GM23338 (cell line): ENCODE measurements around the gene NME9. TPM values are rescaled to one million over a fixed set of nuclear protein-coding genes. Genes with fewer than 3 reads are reported as not detected.

Experiments
- ATAC-seq: fragments of 200-7000 bp; cut with Tn5 transposase; 3 replicates; pipeline ENCODE4 v1.9.1; 2020
- DNase-seq: peaks from one replicate; pipeline ENCODE4 v3.0.0-alpha.2; 2015; ENCODE audit warnings: low spot score
- H2AFZ ChIP-seq: fragments of 200-600 bp; sonication (generic); 2 replicates; pipeline ENCODE4 v1.8.0; 2016; ENCODE audit warnings: antibody characterized with exemption, mild to moderate bottlenecking, moderate library complexity
- H3F3A ChIP-seq: fragments of 200-600 bp; sonication (generic); replicated peaks from 2 replicates; pipeline ENCODE4 v1.8.0; 2017; ENCODE audit warnings: antibody characterized with exemption, mixed run types, low read depth
- H3K27ac ChIP-seq: fragments of 200-600 bp; sonication (generic); 2 replicates; pipeline ENCODE4 v1.6.1; 2016; ENCODE audit warnings: low read depth
- H3K27me3 ChIP-seq: fragments of 200-600 bp; sonication (generic); 2 replicates; pipeline ENCODE4 v1.8.0; 2016; ENCODE audit warnings: mild to moderate bottlenecking, mixed run types, moderate library complexity; ENCODE audit not compliant: insufficient read depth
- H3K36me3 ChIP-seq: fragments of 200-600 bp; sonication (generic); 2 replicates; pipeline ENCODE4 v1.8.0; 2016; ENCODE audit warnings: mild to moderate bottlenecking; ENCODE audit not compliant: insufficient read depth
- H3K4me1 ChIP-seq: fragments of 200-600 bp; sonication (generic); 2 replicates; pipeline ENCODE4 v1.8.0; 2016; ENCODE audit warnings: mild to moderate bottlenecking, moderate library complexity; ENCODE audit not compliant: insufficient read depth
- H3K4me2 ChIP-seq: fragments of 200-600 bp; sonication (generic); 2 replicates; pipeline ENCODE4 v1.7.1; 2017; ENCODE audit warnings: mixed run types
- H3K4me3 ChIP-seq: fragments of 200-600 bp; sonication (generic); 2 replicates; pipeline ENCODE4 v1.6.1; 2016; ENCODE audit warnings: mixed run types
- H3K79me2 ChIP-seq: fragments of 200-600 bp; sonication (generic); replicated peaks from 2 replicates; pipeline ENCODE4 v1.8.0; 2017; ENCODE audit warnings: mild to moderate bottlenecking; ENCODE audit not compliant: insufficient read depth
- H3K9me2 ChIP-seq: fragments of 200-600 bp; sonication (generic); 2 replicates; pipeline ENCODE4 v1.8.0; 2017; ENCODE audit not compliant: insufficient read depth
- H4K20me1 ChIP-seq: fragments of 200-600 bp; sonication (generic); replicated peaks from 2 replicates; pipeline ENCODE4 v1.8.0; 2017; ENCODE audit warnings: mild to moderate bottlenecking; ENCODE audit not compliant: insufficient read depth
- H3K27ac Mint-ChIP-seq: 2 replicates; pipeline ENCODE4 v1.8.0; 2020; ENCODE audit warnings: inconsistent platforms, mild to moderate bottlenecking, moderate library complexity, mixed read lengths
- H3K27me3 Mint-ChIP-seq: 3 replicates; pipeline ENCODE4 v1.8.0; 2022; ENCODE audit warnings: low read depth, mild to moderate bottlenecking, moderate library complexity, mixed read lengths, inconsistent platforms; ENCODE audit not compliant: insufficient read depth, poor library complexity
- H3K36me3 Mint-ChIP-seq: 3 replicates; pipeline ENCODE4 v1.8.0; 2021; ENCODE audit warnings: low read depth, mild to moderate bottlenecking, inconsistent platforms, moderate library complexity, mixed read lengths
- H3K4me1 Mint-ChIP-seq: 3 replicates; pipeline ENCODE4 v1.8.0; 2020; ENCODE audit warnings: mild to moderate bottlenecking, inconsistent platforms, mixed read lengths
- H3K4me3 Mint-ChIP-seq: 3 replicates; pipeline ENCODE4 v1.8.0; 2021; ENCODE audit warnings: moderate library complexity, mild to moderate bottlenecking, inconsistent platforms, mixed read lengths
- H3K9me3 Mint-ChIP-seq: 3 replicates; pipeline ENCODE4 v1.8.0; 2020; ENCODE audit warnings: moderate library complexity, mild to moderate bottlenecking, inconsistent platforms, mixed read lengths
- CREB1 ChIP-seq: fragments of 250-450 bp; sonication (Bioruptor Pico); IDR thresholded peaks from 2 replicates; pipeline ENCODE4 v1.5.0; 2020; ENCODE audit warnings: low read depth, mild to moderate bottlenecking, moderate library complexity
- EZH2phosphoT487 ChIP-seq: fragments of 200-600 bp; sonication (generic); IDR thresholded peaks from one replicate; pipeline ENCODE4 v1.8.1; 2018; ENCODE audit warnings: antibody characterized with exemption; ENCODE audit not compliant: unreplicated experiment
- JUNB ChIP-seq: IDR thresholded peaks from one replicate; pipeline ENCODE4 v1.6.1; 2016; ENCODE audit warnings: antibody characterized with exemption; ENCODE audit not compliant: unreplicated experiment
- NANOG ChIP-seq: IDR thresholded peaks from 2 replicates; pipeline ENCODE4 v1.6.1; 2016; ENCODE audit warnings: antibody characterized with exemption, borderline replicate concordance
- POLR2AphosphoS5 ChIP-seq: IDR thresholded peaks from 2 replicates; pipeline ENCODE4 v1.6.1; 2016; ENCODE audit warnings: antibody characterized with exemption, low read depth
- STAT1 ChIP-seq: IDR thresholded peaks from one replicate; pipeline ENCODE4 v1.6.1; 2016; ENCODE audit warnings: antibody characterized with exemption; ENCODE audit not compliant: unreplicated experiment
- ZNF114 ChIP-seq: fragments of 250-450 bp; sonication (Bioruptor Pico); IDR thresholded peaks from 2 replicates; pipeline ENCODE4 v1.5.0; 2020; ENCODE audit warnings: mild to moderate bottlenecking, moderate library complexity
- ZNF331 ChIP-seq: fragments of 250-450 bp; sonication (Bioruptor Pico); IDR thresholded peaks from 2 replicates; pipeline ENCODE4 v1.5.0; 2020; ENCODE audit warnings: low read depth, mild to moderate bottlenecking, moderate library complexity
- polyA plus RNA-seq: library from polyadenylated mRNA; unstranded; fragments of >200 nt; fragmentation: Nextera tagmentation; extraction: Ambion mirVana; gene quantifications from 2 replicates; pipeline ENCODE4 v1.2.1, GENCODE V29; 2016
- total RNA-seq: library from RNA; depleted of rRNA; stranded (reverse); fragments of >200 nt; shearing (Covaris generic); gene quantifications from 2 replicates; pipeline ENCODE4 v1.2.3, GENCODE V29; 2014
- TF ChIP-seq, protein P1 (sequence below): fragments of 250-450 bp; sonication (Bioruptor Pico); IDR thresholded peaks from 2 replicates; pipeline ENCODE4 v1.5.0; 2020; ENCODE audit warnings: mild to moderate bottlenecking, moderate library complexity
- TF ChIP-seq, protein P2 (sequence below), 2 experiments: fragments of 200-600 bp in 1 of 2; sonication (generic) in 1 of 2; conservative IDR thresholded peaks; 2 replicates each; pipeline versions ENCODE4 v1.5.1 to v1.6.1; 2016 to 2017; ENCODE audit warnings: antibody characterized with exemption in 2 of 2, low read depth in 2 of 2, mild to moderate bottlenecking in 2 of 2, moderate library complexity in 1 of 2

Gene NME9
- total and polyA plus RNA-seq, 2 experiments from 2014 or later, result 0.14 to 2.0 TPM

- Histone ChIP-seq H4K20me1 (no peaks in the 10 kb centered on the region), H3K79me2 (no peaks in the 10 kb centered on the region), H3F3A (no peaks in the 10 kb centered on the region), H3K4me2 (no peak overlapping the region), H3K4me1 (peaks cover 5% of the 10 kb centered on the region), H3K4me3 (no peak overlapping the region), H3K27me3 (no peaks in the 10 kb centered on the region; the same call in 1 of the 2 replicates), H3K36me3 (no peaks in the 10 kb centered on the region), H2AFZ (no peak overlapping the region), H3K9me2 (no peaks in the 10 kb centered on the region), H3K27ac (no peak overlapping the region)
- no peak for TF ChIP-seq NANOG
- TF ChIP-seq JUNB, result no peak
- TF ChIP-seq POLR2AphosphoS5, result no peak
- TF ChIP-seq, protein P1, sequence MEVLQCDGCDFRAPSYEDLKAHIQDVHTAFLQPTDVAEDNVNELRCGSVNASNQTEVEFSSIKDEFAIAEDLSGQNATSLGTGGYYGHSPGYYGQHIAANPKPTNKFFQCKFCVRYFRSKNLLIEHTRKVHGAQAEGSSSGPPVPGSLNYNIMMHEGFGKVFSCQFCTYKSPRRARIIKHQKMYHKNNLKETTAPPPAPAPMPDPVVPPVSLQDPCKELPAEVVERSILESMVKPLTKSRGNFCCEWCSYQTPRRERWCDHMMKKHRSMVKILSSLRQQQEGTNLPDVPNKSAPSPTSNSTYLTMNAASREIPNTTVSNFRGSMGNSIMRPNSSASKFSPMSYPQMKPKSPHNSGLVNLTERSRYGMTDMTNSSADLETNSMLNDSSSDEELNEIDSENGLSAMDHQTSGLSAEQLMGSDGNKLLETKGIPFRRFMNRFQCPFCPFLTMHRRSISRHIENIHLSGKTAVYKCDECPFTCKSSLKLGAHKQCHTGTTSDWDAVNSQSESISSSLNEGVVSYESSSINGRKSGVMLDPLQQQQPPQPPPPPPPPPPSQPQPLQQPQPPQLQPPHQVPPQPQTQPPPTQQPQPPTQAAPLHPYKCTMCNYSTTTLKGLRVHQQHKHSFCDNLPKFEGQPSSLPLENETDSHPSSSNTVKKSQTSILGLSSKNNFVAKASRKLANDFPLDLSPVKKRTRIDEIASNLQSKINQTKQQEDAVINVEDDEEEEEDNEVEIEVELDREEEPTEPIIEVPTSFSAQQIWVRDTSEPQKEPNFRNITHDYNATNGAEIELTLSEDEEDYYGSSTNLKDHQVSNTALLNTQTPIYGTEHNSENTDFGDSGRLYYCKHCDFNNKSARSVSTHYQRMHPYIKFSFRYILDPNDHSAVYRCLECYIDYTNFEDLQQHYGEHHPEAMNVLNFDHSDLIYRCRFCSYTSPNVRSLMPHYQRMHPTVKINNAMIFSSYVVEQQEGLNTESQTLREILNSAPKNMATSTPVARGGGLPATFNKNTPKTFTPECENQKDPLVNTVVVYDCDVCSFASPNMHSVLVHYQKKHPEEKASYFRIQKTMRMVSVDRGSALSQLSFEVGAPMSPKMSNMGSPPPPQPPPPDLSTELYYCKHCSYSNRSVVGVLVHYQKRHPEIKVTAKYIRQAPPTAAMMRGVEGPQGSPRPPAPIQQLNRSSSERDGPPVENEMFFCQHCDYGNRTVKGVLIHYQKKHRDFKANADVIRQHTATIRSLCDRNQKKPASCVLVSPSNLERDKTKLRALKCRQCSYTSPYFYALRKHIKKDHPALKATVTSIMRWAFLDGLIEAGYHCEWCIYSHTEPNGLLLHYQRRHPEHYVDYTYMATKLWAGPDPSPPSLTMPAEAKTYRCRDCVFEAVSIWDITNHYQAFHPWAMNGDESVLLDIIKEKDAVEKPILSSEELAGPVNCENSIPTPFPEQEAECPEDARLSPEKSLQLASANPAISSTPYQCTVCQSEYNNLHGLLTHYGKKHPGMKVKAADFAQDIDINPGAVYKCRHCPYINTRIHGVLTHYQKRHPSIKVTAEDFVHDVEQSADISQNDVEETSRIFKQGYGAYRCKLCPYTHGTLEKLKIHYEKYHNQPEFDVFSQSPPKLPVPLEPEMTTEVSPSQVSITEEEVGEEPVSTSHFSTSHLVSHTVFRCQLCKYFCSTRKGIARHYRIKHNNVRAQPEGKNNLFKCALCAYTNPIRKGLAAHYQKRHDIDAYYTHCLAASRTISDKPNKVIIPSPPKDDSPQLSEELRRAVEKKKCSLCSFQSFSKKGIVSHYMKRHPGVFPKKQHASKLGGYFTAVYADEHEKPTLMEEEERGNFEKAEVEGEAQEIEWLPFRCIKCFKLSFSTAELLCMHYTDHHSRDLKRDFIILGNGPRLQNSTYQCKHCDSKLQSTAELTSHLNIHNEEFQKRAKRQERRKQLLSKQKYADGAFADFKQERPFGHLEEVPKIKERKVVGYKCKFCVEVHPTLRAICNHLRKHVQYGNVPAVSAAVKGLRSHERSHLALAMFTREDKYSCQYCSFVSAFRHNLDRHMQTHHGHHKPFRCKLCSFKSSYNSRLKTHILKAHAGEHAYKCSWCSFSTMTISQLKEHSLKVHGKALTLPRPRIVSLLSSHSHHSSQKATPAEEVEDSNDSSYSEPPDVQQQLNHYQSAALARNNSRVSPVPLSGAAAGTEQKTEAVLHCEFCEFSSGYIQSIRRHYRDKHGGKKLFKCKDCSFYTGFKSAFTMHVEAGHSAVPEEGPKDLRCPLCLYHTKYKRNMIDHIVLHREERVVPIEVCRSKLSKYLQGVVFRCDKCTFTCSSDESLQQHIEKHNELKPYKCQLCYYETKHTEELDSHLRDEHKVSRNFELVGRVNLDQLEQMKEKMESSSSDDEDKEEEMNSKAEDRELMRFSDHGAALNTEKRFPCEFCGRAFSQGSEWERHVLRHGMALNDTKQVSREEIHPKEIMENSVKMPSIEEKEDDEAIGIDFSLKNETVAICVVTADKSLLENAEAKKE (CRISPR knock-in tag), result no peak
- TF ChIP-seq EZH2phosphoT487, result no peak
- TF ChIP-seq, protein P2, sequence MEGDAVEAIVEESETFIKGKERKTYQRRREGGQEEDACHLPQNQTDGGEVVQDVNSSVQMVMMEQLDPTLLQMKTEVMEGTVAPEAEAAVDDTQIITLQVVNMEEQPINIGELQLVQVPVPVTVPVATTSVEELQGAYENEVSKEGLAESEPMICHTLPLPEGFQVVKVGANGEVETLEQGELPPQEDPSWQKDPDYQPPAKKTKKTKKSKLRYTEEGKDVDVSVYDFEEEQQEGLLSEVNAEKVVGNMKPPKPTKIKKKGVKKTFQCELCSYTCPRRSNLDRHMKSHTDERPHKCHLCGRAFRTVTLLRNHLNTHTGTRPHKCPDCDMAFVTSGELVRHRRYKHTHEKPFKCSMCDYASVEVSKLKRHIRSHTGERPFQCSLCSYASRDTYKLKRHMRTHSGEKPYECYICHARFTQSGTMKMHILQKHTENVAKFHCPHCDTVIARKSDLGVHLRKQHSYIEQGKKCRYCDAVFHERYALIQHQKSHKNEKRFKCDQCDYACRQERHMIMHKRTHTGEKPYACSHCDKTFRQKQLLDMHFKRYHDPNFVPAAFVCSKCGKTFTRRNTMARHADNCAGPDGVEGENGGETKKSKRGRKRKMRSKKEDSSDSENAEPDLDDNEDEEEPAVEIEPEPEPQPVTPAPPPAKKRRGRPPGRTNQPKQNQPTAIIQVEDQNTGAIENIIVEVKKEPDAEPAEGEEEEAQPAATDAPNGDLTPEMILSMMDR (conservative IDR thresholded peaks at IDR 0.05; ENCODE audit: low read depth in 2 of 2), result no peak
- no peak for TF ChIP-seq ZNF114
- TF ChIP-seq CREB1, result no peak
- TF ChIP-seq ZNF331 (CRISPR knock-in tag), result no peak
- no peak for TF ChIP-seq STAT1
- Mint-ChIP-seq H3K4me3 (no peak overlapping the region), H3K36me3 (no peaks in the 10 kb centered on the region), H3K4me1 (peaks cover 19% of the 10 kb centered on the region), H3K27me3 (peaks cover 14% of the 10 kb centered on the region), H3K9me3 (no peaks in the 10 kb centered on the region), H3K27ac (no peak overlapping the region)
- ATAC-seq, result no peak
- no peak for DNase-seq
Observed at GRCh38 chr3:138327831-138328230, 1.8 kb downstream of the NME9 start.
